GM23338 (cell line): ENCODE measurements around the gene ZNF286A. TPM values are rescaled to one million over a fixed set of nuclear protein-coding genes. Genes with fewer than 3 reads are reported as not detected.

Experiments used
- ATAC-seq: fragments of 200-7000 bp; cut with Tn5 transposase; 3 replicates; pipeline ENCODE4 v1.9.1; 2020
- DNase-seq: peaks from one replicate; pipeline ENCODE4 v3.0.0-alpha.2; 2015; ENCODE audit warnings: low spot score
- H2AFZ ChIP-seq: fragments of 200-600 bp; sonication (generic); 2 replicates; pipeline ENCODE4 v1.8.0; 2016; ENCODE audit warnings: antibody characterized with exemption, mild to moderate bottlenecking, moderate library complexity
- H3F3A ChIP-seq: fragments of 200-600 bp; sonication (generic); replicated peaks from 2 replicates; pipeline ENCODE4 v1.8.0; 2017; ENCODE audit warnings: antibody characterized with exemption, mixed run types, low read depth
- H3K27ac ChIP-seq: fragments of 200-600 bp; sonication (generic); 2 replicates; pipeline ENCODE4 v1.6.1; 2016; ENCODE audit warnings: low read depth
- H3K27me3 ChIP-seq: fragments of 200-600 bp; sonication (generic); 2 replicates; pipeline ENCODE4 v1.8.0; 2016; ENCODE audit warnings: mild to moderate bottlenecking, mixed run types, moderate library complexity; ENCODE audit not compliant: insufficient read depth
- H3K36me3 ChIP-seq: fragments of 200-600 bp; sonication (generic); 2 replicates; pipeline ENCODE4 v1.8.0; 2016; ENCODE audit warnings: mild to moderate bottlenecking; ENCODE audit not compliant: insufficient read depth
- H3K4me1 ChIP-seq: fragments of 200-600 bp; sonication (generic); 2 replicates; pipeline ENCODE4 v1.8.0; 2016; ENCODE audit warnings: mild to moderate bottlenecking, moderate library complexity; ENCODE audit not compliant: insufficient read depth
- H3K4me2 ChIP-seq: fragments of 200-600 bp; sonication (generic); 2 replicates; pipeline ENCODE4 v1.7.1; 2017; ENCODE audit warnings: mixed run types
- H3K4me3 ChIP-seq: fragments of 200-600 bp; sonication (generic); 2 replicates; pipeline ENCODE4 v1.6.1; 2016; ENCODE audit warnings: mixed run types
- H3K79me2 ChIP-seq: fragments of 200-600 bp; sonication (generic); replicated peaks from 2 replicates; pipeline ENCODE4 v1.8.0; 2017; ENCODE audit warnings: mild to moderate bottlenecking; ENCODE audit not compliant: insufficient read depth
- H3K9me2 ChIP-seq: fragments of 200-600 bp; sonication (generic); 2 replicates; pipeline ENCODE4 v1.8.0; 2017; ENCODE audit not compliant: insufficient read depth
- H4K20me1 ChIP-seq: fragments of 200-600 bp; sonication (generic); replicated peaks from 2 replicates; pipeline ENCODE4 v1.8.0; 2017; ENCODE audit warnings: mild to moderate bottlenecking; ENCODE audit not compliant: insufficient read depth
- H3K27ac Mint-ChIP-seq: 2 replicates; pipeline ENCODE4 v1.8.0; 2020; ENCODE audit warnings: inconsistent platforms, mild to moderate bottlenecking, moderate library complexity, mixed read lengths
- H3K27me3 Mint-ChIP-seq: 3 replicates; pipeline ENCODE4 v1.8.0; 2022; ENCODE audit warnings: low read depth, mild to moderate bottlenecking, moderate library complexity, mixed read lengths, inconsistent platforms; ENCODE audit not compliant: insufficient read depth, poor library complexity
- H3K36me3 Mint-ChIP-seq: 3 replicates; pipeline ENCODE4 v1.8.0; 2021; ENCODE audit warnings: low read depth, mild to moderate bottlenecking, inconsistent platforms, moderate library complexity, mixed read lengths
- H3K4me1 Mint-ChIP-seq: 3 replicates; pipeline ENCODE4 v1.8.0; 2020; ENCODE audit warnings: mild to moderate bottlenecking, inconsistent platforms, mixed read lengths
- H3K4me3 Mint-ChIP-seq: 3 replicates; pipeline ENCODE4 v1.8.0; 2021; ENCODE audit warnings: moderate library complexity, mild to moderate bottlenecking, inconsistent platforms, mixed read lengths
- H3K9me3 Mint-ChIP-seq: 3 replicates; pipeline ENCODE4 v1.8.0; 2020; ENCODE audit warnings: moderate library complexity, mild to moderate bottlenecking, inconsistent platforms, mixed read lengths
- CREB1 ChIP-seq: fragments of 250-450 bp; sonication (Bioruptor Pico); IDR thresholded peaks from 2 replicates; pipeline ENCODE4 v1.5.0; 2020; ENCODE audit warnings: low read depth, mild to moderate bottlenecking, moderate library complexity
- CTCF ChIP-seq, 2 experiments: fragments of 200-600 bp in 1 of 2; sonication (generic) in 1 of 2; conservative IDR thresholded peaks; 2 replicates each; pipeline versions ENCODE4 v1.5.1 to v1.6.1; 2016 to 2017; ENCODE audit warnings: antibody characterized with exemption in 2 of 2, low read depth in 2 of 2, mild to moderate bottlenecking in 2 of 2, moderate library complexity in 1 of 2
- EZH2 ChIP-seq: fragments of 200-600 bp; sonication (generic); IDR thresholded peaks from one replicate; pipeline ENCODE4 v1.8.0; 2017; ENCODE audit warnings: antibody characterized with exemption, mild to moderate bottlenecking, low read depth; ENCODE audit not compliant: unreplicated experiment
- EZH2phosphoT487 ChIP-seq: fragments of 200-600 bp; sonication (generic); IDR thresholded peaks from one replicate; pipeline ENCODE4 v1.8.1; 2018; ENCODE audit warnings: antibody characterized with exemption; ENCODE audit not compliant: unreplicated experiment
- NANOG ChIP-seq: IDR thresholded peaks from 2 replicates; pipeline ENCODE4 v1.6.1; 2016; ENCODE audit warnings: antibody characterized with exemption, borderline replicate concordance
- REST ChIP-seq: IDR thresholded peaks from one replicate; pipeline ENCODE4 v1.6.1; 2018; ENCODE audit warnings: antibody characterized with exemption; ENCODE audit not compliant: unreplicated experiment
- STAT1 ChIP-seq: IDR thresholded peaks from one replicate; pipeline ENCODE4 v1.6.1; 2016; ENCODE audit warnings: antibody characterized with exemption; ENCODE audit not compliant: unreplicated experiment
- ZNF114 ChIP-seq: fragments of 250-450 bp; sonication (Bioruptor Pico); IDR thresholded peaks from 2 replicates; pipeline ENCODE4 v1.5.0; 2020; ENCODE audit warnings: mild to moderate bottlenecking, moderate library complexity
- polyA plus RNA-seq: library from polyadenylated mRNA; unstranded; fragments of >200 nt; fragmentation: Nextera tagmentation; extraction: Ambion mirVana; gene quantifications from 2 replicates; pipeline ENCODE4 v1.2.1, GENCODE V29; 2016
- total RNA-seq: library from RNA; depleted of rRNA; stranded (reverse); fragments of >200 nt; shearing (Covaris generic); gene quantifications from 2 replicates; pipeline ENCODE4 v1.2.3, GENCODE V29; 2014
- TF ChIP-seq, protein P1 (sequence below): IDR thresholded peaks from 2 replicates; pipeline ENCODE4 v1.6.1; 2016; ENCODE audit warnings: antibody characterized with exemption

The ZNF286A gene
- total and polyA plus RNA-seq, 2 experiments from 2014 or later, result 44.8 to 93.4 TPM

DNA sequence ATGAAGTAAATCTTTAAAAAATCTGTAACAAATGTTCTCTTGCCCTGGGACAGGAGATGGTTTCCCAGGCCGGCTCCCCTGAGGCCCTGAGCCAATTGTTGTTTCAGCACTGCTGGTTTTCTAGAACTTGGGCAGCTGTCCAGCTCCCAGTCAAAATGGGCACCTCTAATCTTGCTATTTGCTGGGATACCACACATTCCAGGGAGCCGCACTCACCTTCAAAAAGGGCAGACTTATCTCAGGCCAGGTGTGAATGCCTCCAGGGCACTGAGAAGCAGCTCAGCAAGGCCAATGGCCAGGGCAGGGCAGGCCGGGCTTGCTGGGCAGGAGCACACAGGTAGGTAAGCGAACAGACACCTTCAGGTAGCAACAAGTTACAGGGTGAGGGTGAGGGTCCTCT, 39.9 kb upstream of the ZNF286A start:
- DNase-seq (peak; percentile 27), ATAC-seq (no peak; the same call in 2 of the 3 replicates)
- peaks cover 22% of the 10 kb centered on the region for H3K36me3 Mint-ChIP-seq
- Histone ChIP-seq H3K27ac (no peak overlapping the region), H3K9me2 (no peaks in the 10 kb centered on the region; the same call in 1 of the 2 replicates), H3K4me1 (no peaks in the 10 kb centered on the region; the same call in 1 of the 2 replicates), H3K4me2 (no peak overlapping the region), H4K20me1 (no peaks in the 10 kb centered on the region), H3K36me3 (peaks cover 4% of the 10 kb centered on the region; the same call in 1 of the 2 replicates), H3K27me3 (no peaks in the 10 kb centered on the region), H2AFZ (no peak overlapping the region), H3K4me3 (no peak overlapping the region), H3F3A (no peaks in the 10 kb centered on the region), H3K79me2 (no peaks in the 10 kb centered on the region)
- peaks cover 17% of the 10 kb centered on the region; the same call in 2 of the 3 replicates for H3K4me1 Mint-ChIP-seq
- H3K27me3 Mint-ChIP-seq, result peaks cover 5% of the 10 kb centered on the region
- TF ChIP-seq, protein P1, sequence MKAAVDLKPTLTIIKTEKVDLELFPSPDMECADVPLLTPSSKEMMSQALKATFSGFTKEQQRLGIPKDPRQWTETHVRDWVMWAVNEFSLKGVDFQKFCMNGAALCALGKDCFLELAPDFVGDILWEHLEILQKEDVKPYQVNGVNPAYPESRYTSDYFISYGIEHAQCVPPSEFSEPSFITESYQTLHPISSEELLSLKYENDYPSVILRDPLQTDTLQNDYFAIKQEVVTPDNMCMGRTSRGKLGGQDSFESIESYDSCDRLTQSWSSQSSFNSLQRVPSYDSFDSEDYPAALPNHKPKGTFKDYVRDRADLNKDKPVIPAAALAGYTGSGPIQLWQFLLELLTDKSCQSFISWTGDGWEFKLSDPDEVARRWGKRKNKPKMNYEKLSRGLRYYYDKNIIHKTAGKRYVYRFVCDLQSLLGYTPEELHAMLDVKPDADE, result no peak
- TF ChIP-seq EZH2, result no peak
- H3K4me3 Mint-ChIP-seq, result no peak overlapping the region
- H3K9me3 Mint-ChIP-seq, result no peaks in the 10 kb centered on the region
- H3K27ac Mint-ChIP-seq, result peak overlapping the region; percentile 46; the same call in 1 of the 2 replicates

- H2AFZ ChIP-seq, result no peak overlapping the region
- H3K27me3 ChIP-seq, result no peaks in the 10 kb centered on the region
- H3F3A ChIP-seq, result no peaks in the 10 kb centered on the region
- no peaks in the 10 kb centered on the region for H3K9me3 Mint-ChIP-seq
- H3K4me1 ChIP-seq, result no peaks in the 10 kb centered on the region; the same call in 1 of the 2 replicates
- H3K36me3 ChIP-seq, result peaks cover 4% of the 10 kb centered on the region; the same call in 1 of the 2 replicates
- H3K27ac Mint-ChIP-seq, result peak overlapping the region; percentile 49; the same call in 1 of the 2 replicates
- H3K4me3 Mint-ChIP-seq, result no peak overlapping the region
- H3K4me3 ChIP-seq, result no peak overlapping the region
- H3K4me2 ChIP-seq, result no peak overlapping the region
- H3K36me3 Mint-ChIP-seq, result peaks cover 22% of the 10 kb centered on the region
- no peaks in the 10 kb centered on the region for H4K20me1 ChIP-seq
- H3K79me2 ChIP-seq, result no peaks in the 10 kb centered on the region
- H3K27ac ChIP-seq, result no peak overlapping the region
- H3K9me2 ChIP-seq, result no peaks in the 10 kb centered on the region; the same call in 1 of the 2 replicates
- ATAC-seq, result no peak
- H3K27me3 Mint-ChIP-seq, result peaks cover 5% of the 10 kb centered on the region
- peaks cover 13% of the 10 kb centered on the region; the same call in 2 of the 3 replicates for H3K4me1 Mint-ChIP-seq
- DNase-seq, result no peak
- TF ChIP-seq CTCF (conservative IDR thresholded peaks at IDR 0.05; ENCODE audit: low read depth in 2 of 2) (no peak), ZNF114 (CRISPR knock-in tag) (no peak), NANOG (no peak), EZH2 (no peak), EZH2phosphoT487 (no peak), REST (no peak), STAT1 (no peak), CREB1 (no peak)
- TF ChIP-seq, protein P1, result no peak
These were observed 39.5 kb upstream of the ZNF286A start for GRCh38 chr17:15660077-15660476.
